ENCODE measurements around the gene SCN10A.

GRCh38 chr3:38647217-38647970, 168.6 kb downstream of the SCN10A start:
- TF ChIP-seq EZH2phosphoT487 (IDR thresholded peaks at IDR 0.05; ENCODE audit: low read depth, severe bottlenecking, unreplicated experiment) (no peak), CTCF (IDR thresholded peaks at IDR 0.05; ENCODE audit: poor library complexity) (no peak), EZH2 (IDR thresholded peaks at IDR 0.05; ENCODE audit: borderline replicate concordance) (no peak)

Measured in hepatocyte (in vitro differentiated cells).